Astrocyte (in vitro differentiated cells and primary cell): ENCODE data around the gene LRRK2. TPM values are rescaled to one million over a fixed set of nuclear protein-coding genes. Genes with fewer than 3 reads are reported as not detected.

ENCODE experiments used
- DNase-seq: peaks from one replicate; pipeline ENCODE4 v3.0.0-alpha.2; 2010; ENCODE audit warnings: low read depth
- FAIRE-seq: peaks from 2 replicates; lab custom pipeline; 2011; peaks lifted over from hg19 to GRCh38; lab: Jason Lieb, UNC
- H2AFZ ChIP-seq: 2 replicates; pipeline ENCODE4 v1.6.0; 2012; ENCODE audit warnings: low read depth, low read length, inconsistent platforms
- H3K27ac ChIP-seq: 2 replicates; pipeline ENCODE4 v1.5.1; 2011; ENCODE audit warnings: low read depth, low read length, inconsistent platforms
- H3K27me3 ChIP-seq: 2 replicates; pipeline ENCODE4 v1.6.0; 2011; ENCODE audit warnings: low read length, inconsistent platforms; ENCODE audit not compliant: insufficient read depth
- H3K36me3 ChIP-seq: 2 replicates; pipeline ENCODE4 v1.5.1; 2011; ENCODE audit warnings: low read length, inconsistent platforms; ENCODE audit not compliant: insufficient read depth
- H3K4me1 ChIP-seq: 2 replicates; pipeline ENCODE4 v1.5.1; 2011; ENCODE audit warnings: low read length, inconsistent platforms; ENCODE audit not compliant: insufficient read depth
- H3K4me2 ChIP-seq: 2 replicates; pipeline ENCODE4 v1.6.0; 2012; ENCODE audit warnings: low read length, inconsistent platforms
- H3K4me3 ChIP-seq: 2 replicates; pipeline ENCODE4 v1.5.1; 2011; ENCODE audit warnings: low read depth, mild to moderate bottlenecking, low read length, inconsistent platforms; ENCODE audit not compliant: insufficient read depth
- H3K79me2 ChIP-seq: 2 replicates; pipeline ENCODE4 v1.6.0; 2012; ENCODE audit warnings: mild to moderate bottlenecking, low read length, inconsistent platforms; ENCODE audit not compliant: insufficient read depth
- H3K9ac ChIP-seq: 2 replicates; pipeline ENCODE4 v1.6.0; 2012; ENCODE audit warnings: mild to moderate bottlenecking, low read length, inconsistent platforms
- H3K9me3 ChIP-seq: 2 replicates; pipeline ENCODE4 v1.5.1; 2012; ENCODE audit warnings: low read depth, mild to moderate bottlenecking, low read length, inconsistent platforms; ENCODE audit not compliant: insufficient read depth
- H4K20me1 ChIP-seq: 2 replicates; pipeline ENCODE4 v1.6.0; 2012; ENCODE audit warnings: low read length, inconsistent platforms; ENCODE audit not compliant: insufficient read depth
- H3K27ac Mint-ChIP-seq: one replicate; pipeline ENCODE4 v1.8.0; 2021; ENCODE audit warnings: mild to moderate bottlenecking, mixed read lengths; ENCODE audit not compliant: unreplicated experiment
- H3K27me3 Mint-ChIP-seq: one replicate; pipeline ENCODE4 v1.8.0; 2021; ENCODE audit warnings: low read depth, mixed read lengths; ENCODE audit not compliant: unreplicated experiment
- H3K36me3 Mint-ChIP-seq: one replicate; pipeline ENCODE4 v1.8.0; 2021; ENCODE audit warnings: low read depth, mixed read lengths; ENCODE audit not compliant: unreplicated experiment
- H3K4me1 Mint-ChIP-seq: one replicate; pipeline ENCODE4 v1.8.0; 2021; ENCODE audit warnings: low read depth, mixed read lengths; ENCODE audit not compliant: unreplicated experiment
- H3K4me3 Mint-ChIP-seq: one replicate; pipeline ENCODE4 v1.8.0; 2021; ENCODE audit warnings: mild to moderate bottlenecking, moderate library complexity, mixed read lengths; ENCODE audit not compliant: unreplicated experiment
- H3K9me3 Mint-ChIP-seq: one replicate; pipeline ENCODE4 v1.8.0; 2021; ENCODE audit warnings: mild to moderate bottlenecking, mixed read lengths; ENCODE audit not compliant: unreplicated experiment
- CTCF ChIP-seq: IDR thresholded peaks from 2 replicates; pipeline ENCODE4 v1.5.1; 2011; ENCODE audit warnings: low read depth, mild to moderate bottlenecking, inconsistent platforms, low read length, moderate library complexity; ENCODE audit not compliant: insufficient read depth
- EZH2 ChIP-seq: IDR thresholded peaks from 2 replicates; pipeline ENCODE4 v1.6.1; 2012; ENCODE audit warnings: mild to moderate bottlenecking, low read length, inconsistent platforms; ENCODE audit not compliant: insufficient read depth
- total RNA-seq: library from RNA; stranded (reverse); gene quantifications from 2 replicates; pipeline ENCODE4 v1.2.1, GENCODE V29; 2021

LRRK2 gene
- total RNA-seq, 1 donor from 2014 or later, result 0.02 TPM

- no peaks in the 10 kb centered on the region for H4K20me1 ChIP-seq
- H3K9me3 Mint-ChIP-seq, result no peaks in the 10 kb centered on the region
These were observed 21.8 kb upstream of the LRRK2 start for GRCh38 chr12:40203060-40203430.

GRCh38 chr12:40204337-40204736 lies 20.5 kb upstream of the LRRK2 start:
- Histone ChIP-seq H3K4me1 (no peaks in the 10 kb centered on the region), H3K4me3 (no peak overlapping the region), H3K36me3 (no peaks in the 10 kb centered on the region), H4K20me1 (no peaks in the 10 kb centered on the region), H3K9ac (no peak overlapping the region), H3K27me3 (no peaks in the 10 kb centered on the region), H3K27ac (no peak overlapping the region), H3K4me2 (no peak overlapping the region), H2AFZ (no peak overlapping the region), H3K9me3 (no peaks in the 10 kb centered on the region), H3K79me2 (no peaks in the 10 kb centered on the region)
- Mint-ChIP-seq H3K4me1 (no peaks in the 10 kb centered on the region), H3K36me3 (no peaks in the 10 kb centered on the region), H3K27ac (no peak overlapping the region), H3K4me3 (no peak overlapping the region), H3K9me3 (no peaks in the 10 kb centered on the region), H3K27me3 (no peaks in the 10 kb centered on the region)
- DNase-seq, result no peak
- no peak for FAIRE-seq
- TF ChIP-seq CTCF, result no peak
- no peak for TF ChIP-seq EZH2

More at GRCh38 chr12:40203060-40203430, 21.8 kb upstream of the LRRK2 start:
- Mint-ChIP-seq H3K36me3 (no peaks in the 10 kb centered on the region), H3K4me1 (no peaks in the 10 kb centered on the region), H3K27me3 (no peaks in the 10 kb centered on the region), H3K27ac (no peak overlapping the region), H3K4me3 (no peak overlapping the region)
- Histone ChIP-seq H3K79me2 (no peaks in the 10 kb centered on the region), H3K9ac (no peak overlapping the region), H3K9me3 (no peaks in the 10 kb centered on the region), H3K4me2 (no peak overlapping the region), H3K4me3 (no peak overlapping the region), H2AFZ (no peak overlapping the region), H3K4me1 (no peaks in the 10 kb centered on the region), H3K36me3 (no peaks in the 10 kb centered on the region), H3K27me3 (no peaks in the 10 kb centered on the region), H3K27ac (no peak overlapping the region)
- TF ChIP-seq EZH2, result no peak
- no peak for TF ChIP-seq CTCF
- DNase-seq (no peak), FAIRE-seq (no peak)

- TF ChIP-seq EZH2 (no peak), CTCF (no peak)
- no peak overlapping the region for H3K27ac ChIP-seq
These were observed 17.2 kb upstream of the LRRK2 start for GRCh38 chr12:40207551-40207950.

More at GRCh38 chr12:40207551-40207950, 17.2 kb upstream of the LRRK2 start:
- Histone ChIP-seq H4K20me1 (no peaks in the 10 kb centered on the region), H3K36me3 (no peaks in the 10 kb centered on the region), H3K4me3 (no peak overlapping the region), H3K79me2 (no peaks in the 10 kb centered on the region), H3K4me1 (no peaks in the 10 kb centered on the region), H3K4me2 (no peak overlapping the region), H2AFZ (no peak overlapping the region), H3K9ac (no peak overlapping the region), H3K9me3 (no peaks in the 10 kb centered on the region), H3K27me3 (no peaks in the 10 kb centered on the region)
- no peak overlapping the region for H3K4me3 Mint-ChIP-seq
- H3K27me3 Mint-ChIP-seq, result no peaks in the 10 kb centered on the region
- no peak overlapping the region for H3K27ac Mint-ChIP-seq
- no peaks in the 10 kb centered on the region for H3K4me1 Mint-ChIP-seq
- FAIRE-seq, result no peak
- no peaks in the 10 kb centered on the region for H3K36me3 Mint-ChIP-seq
- peaks cover 2% of the 10 kb centered on the region for H3K9me3 Mint-ChIP-seq
- DNase-seq, result no peak
